Stimulated activated CD4-positive, alpha-beta T cell treated with anti-CD3 and anti-CD28 coated beads, Interleukin-4, amount 100 ng/mL, for 48 hours (primary cell): ENCODE data around the gene NCAM2.
A peak's percentile ranks its signal among the peaks of the same experiment; 100 is the strongest.

Source experiments
- DNase-seq, 2 donors: peaks; one replicate each; pipeline ENCODE4 v3.0.0-alpha.2; 2020; ENCODE audit warnings: low read depth in 2 of 2

The NCAM2 gene

DNA sequence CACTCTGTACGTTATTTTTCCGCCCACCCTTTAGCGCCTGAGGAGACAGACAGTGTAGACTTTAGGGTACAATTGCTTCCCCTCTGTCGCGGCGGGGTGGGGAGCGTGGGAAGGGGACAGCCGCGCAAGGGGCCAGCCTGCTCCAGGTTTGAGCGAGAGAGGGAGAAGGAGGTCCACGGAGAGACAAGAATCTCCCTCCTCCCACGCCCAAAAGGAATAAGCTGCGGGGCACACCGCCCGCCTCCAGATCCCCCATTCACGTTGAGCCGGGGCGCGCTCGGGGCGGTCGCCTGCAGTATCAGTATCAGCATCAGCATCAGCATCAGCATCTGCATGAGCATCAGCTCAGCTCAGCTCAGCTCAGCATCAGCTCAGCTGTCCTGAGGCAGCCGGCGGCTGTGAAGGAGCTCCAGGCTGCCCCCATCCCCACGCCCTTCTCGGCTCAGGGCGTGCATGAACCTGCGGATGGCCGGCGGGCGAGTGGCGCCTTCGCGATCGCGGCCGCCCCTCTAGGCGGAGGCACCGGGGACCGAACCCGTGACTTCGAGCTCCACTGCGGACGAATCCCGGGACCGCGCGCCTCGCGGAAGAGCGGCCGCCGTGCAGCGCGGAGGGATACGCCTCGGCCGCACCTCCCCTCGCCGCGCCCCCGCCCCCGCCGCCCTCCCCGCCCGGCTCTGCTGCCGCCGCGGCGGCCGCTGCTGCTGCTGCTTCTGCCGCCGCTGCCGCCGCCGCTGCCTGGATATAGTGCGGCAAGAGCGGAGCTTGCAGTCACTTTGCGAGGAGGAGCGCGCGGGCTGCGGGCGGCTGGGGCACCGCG is at the start of gene NCAM2:
TSS of gene NCAM2 (plus strand) at position 774 of the 820 bp plus-strand sequence.
- peak; percentile 43 to 53 for DNase-seq

- DNase-seq, result no peak
Measured at GRCh38 chr21:20949884-20950283, 48.3 kb upstream of the NCAM2 start.

DNA sequence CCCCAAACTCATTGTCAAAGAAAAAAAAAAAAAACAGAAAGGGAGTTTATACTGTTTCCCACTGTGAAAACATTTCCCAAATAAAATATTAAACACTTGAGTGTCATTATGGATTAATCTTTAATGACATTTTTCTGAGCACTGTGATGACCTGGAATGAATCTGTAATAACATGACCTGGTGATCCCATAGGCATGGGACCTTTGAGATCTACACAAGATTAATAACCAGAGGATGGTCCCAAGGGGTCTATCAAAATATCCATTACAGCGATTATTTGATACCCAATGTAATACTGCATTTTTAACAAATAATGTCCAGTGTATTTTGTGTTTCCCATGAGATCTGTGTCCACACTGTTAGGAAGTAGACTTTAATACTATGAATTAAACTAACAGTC is 32.4 kb upstream of the NCAM2 start:
- DNase-seq, result no peak

DNA sequence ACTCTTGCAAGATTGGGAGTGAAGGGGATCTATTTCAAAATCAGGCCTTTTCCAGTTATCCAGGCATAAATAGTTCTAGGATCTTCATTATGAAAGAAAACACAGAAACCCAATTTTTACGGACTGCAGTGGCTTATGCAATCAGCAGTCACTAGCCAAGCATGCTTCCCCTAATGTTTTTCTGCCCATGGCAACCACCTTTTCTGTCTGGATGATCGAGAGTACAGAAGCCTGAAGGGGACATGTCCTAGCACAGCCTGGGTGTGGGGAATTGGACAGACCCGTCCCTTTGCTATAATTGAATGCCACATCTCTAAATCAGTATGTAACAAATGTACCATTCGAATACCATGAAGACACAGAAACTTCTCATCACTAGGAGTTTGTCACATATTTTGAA is 29.8 kb upstream of the NCAM2 start:
- no peak for DNase-seq

DNA sequence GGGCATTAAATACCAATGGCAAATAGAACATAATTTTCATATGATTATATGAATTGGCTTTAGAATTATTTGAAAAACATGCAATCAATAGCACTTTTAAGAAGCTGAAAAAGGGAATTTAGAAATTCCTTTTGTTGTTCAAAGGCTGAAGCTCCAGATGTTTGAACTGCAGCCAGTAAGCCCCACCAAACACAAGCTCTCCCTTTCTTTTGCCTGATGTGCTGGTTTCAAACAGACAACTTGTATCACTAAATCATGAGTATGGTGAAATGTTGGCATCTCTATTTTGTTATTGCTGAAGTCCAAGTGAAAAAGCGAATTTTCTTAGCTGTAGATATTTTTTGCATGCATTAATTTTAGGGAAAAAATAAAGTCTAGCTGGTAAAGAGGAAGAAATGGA is 27.5 kb upstream of the NCAM2 start:
- no peak for DNase-seq

GRCh38 chr21:20971296-20971921 is 26.8 kb upstream of the NCAM2 start:
- peak; percentile 4 to 7 for DNase-seq

GRCh38 chr21:20994790-20995189 is 3.4 kb upstream of the NCAM2 start:
- DNase-seq, result no peak

DNA sequence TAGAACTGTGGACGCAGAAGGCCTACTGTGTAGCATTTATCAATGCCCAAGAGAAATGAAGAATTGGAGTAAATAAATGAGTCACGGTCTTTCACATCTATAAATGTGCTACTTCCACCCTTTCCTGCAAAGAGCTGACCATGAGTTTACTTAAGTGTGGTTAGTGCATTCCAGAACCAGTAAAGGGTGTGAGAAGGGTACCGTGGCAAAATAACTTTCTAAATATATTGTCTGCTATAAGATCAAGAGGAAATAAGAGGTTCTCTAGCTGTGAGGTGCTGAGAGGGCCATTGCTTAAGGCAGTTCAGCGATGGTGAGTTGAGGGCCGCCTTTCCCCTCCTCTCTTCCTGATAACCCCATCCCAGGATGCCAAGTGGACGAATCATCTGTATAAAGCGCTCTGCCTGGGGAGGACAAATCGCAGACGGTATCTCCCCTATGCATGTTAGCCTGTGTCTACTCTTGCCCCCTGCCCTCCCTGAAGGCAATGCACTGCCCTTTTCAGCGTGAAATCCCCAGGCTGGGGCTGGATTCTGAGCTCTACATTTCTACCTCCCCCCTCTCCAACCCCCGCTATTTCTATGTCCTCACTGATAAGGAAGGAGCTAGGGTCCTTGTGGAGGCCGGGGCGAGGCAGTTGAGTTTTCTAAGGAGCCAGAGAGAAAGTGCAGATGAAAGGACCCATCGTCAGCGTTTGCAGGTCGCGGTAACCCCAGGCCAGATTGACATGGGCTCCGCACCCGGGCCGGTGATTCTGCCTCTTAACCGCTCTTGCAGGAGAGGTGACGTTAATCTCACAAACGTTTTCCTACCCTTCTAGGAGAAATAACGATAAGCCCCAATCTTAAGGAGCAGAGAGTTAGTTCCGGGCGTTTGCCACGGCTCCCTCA is 1.5 kb upstream of the NCAM2 start:
- no peak for DNase-seq

DNA sequence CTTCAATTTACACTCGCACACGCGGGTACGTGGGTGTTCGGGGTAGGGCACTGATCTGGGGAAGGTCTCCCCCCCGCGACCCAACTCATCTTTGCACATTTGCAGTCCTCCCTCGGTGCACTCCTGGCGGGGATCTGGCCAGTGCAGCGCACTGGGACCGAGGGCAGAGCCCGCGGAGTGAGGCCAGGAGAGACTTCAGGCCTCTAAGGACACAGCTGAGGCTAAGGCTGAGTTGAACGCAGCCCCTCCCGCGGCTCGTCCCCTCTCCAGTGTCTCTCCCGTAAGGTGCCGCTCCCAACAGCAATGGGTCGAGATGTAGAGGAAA is 936 bp upstream of the NCAM2 start:
- DNase-seq, result no peak

DNA sequence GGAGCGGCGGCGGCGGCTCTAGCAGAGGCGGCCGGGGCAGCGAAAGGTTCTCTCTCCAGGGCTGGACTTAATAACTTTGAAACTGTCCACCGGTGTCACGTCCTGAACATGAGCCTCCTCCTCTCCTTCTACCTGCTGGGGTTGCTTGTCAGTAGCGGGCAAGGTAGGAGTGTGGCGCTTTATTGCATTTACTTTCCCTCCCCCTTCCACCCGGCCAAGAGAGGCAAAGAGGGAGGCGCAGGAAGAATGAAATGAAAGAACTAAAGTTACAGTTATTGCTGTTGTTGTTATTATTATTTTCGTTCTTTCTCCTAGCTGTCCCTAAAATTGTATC is 214 bp downstream of the NCAM2 start:
- no peak for DNase-seq

- no peak for DNase-seq
Measured at GRCh38 chr21:20998886-20999285, 677 bp downstream of the NCAM2 start.

GRCh38 chr21:20999659-21000058 is 1.4 kb downstream of the NCAM2 start:
- DNase-seq, result peak in 1 of 2 donors; percentile 26

DNA sequence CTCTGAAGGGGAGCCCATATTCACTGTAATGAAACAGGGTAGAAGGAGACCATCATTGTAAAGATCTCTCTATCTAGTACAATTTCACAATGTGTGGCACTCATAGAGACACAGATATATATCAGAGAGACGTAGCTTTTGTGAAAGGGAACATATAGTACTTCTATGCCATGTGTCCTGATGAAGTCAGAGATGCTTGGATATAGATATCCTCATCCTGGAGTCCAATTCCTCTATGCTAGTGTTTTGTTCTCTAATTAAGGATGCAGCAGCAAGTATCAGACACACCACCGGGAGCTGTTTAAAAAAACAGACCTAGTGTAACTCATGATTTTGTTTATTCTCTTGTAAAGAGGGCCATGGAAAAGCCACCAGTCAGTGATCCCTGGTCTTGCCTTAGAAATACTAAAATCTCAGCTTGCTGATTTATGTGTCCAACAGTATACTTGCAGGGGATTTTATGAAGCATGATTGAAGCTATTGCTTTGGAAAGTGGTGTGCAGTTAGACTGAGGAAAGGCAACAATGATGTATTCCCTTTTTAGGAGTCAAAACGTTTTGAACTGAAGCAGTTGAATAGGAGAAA is 2.5 kb downstream of the NCAM2 start:
- no peak for DNase-seq

GRCh38 chr21:21001591-21002100 is 3.4 kb downstream of the NCAM2 start:
- no peak for DNase-seq

- DNase-seq, result no peak
Measured at GRCh38 chr21:21002153-21002552, 3.9 kb downstream of the NCAM2 start.

DNA sequence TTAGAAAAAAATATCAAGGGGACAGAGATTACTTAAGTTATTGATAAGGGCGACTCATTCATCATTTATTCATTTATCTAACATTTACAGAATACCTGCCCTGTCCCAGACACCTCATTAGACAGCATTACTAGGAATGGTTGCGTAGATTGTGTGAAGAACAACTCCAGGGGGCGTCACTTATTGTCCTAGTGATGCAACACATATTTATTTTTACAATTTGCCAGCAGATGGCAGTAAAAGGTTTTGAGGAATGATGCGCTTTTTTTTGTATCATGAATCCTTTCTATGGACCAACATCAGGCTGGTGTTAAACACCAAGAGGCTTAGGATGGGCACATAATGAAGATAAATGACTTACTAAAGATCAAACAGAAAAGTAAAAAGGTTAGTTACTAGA is 5.5 kb downstream of the NCAM2 start:
- no peak for DNase-seq

DNA sequence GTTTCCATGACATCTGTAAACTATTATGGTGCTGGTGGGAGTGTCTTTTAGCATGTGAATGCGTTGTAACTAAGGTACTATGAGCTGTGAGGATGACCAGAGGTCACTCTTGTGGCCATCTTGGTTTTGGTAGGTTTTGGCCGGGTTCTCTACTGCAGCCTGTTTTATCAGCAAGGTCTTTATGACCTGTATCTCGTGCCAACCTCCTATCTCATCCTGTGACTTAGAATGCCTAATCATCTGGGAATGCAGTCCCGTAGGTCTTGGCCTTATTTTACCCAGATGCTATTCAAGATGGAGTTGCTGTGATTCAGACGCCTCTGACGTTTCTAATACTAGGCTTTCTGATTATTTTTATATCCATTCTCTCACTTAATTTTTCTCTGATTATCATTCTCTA is 9.4 kb downstream of the NCAM2 start:
- DNase-seq, result no peak

- DNase-seq, result no peak
Measured at GRCh38 chr21:21010228-21010627, 12.0 kb downstream of the NCAM2 start.

DNA sequence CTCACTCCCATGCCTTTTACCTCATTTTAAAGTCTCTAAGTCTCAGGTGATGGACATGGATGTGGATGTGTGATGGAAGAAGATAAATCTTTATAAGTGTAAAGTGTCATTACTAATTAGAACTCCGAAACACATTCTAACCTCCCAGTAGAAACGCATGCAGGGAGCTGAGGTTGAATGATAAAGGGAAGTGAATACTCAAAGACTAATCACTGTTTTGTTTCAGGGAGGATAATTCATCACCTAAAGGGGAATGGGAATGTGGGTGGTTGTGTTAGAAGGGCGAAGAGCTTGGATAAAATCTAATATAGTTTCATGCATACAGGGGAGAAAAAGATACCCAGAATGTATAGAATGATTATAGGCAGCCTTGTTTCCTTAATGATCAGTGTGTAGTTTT is 12.5 kb downstream of the NCAM2 start:
- DNase-seq, result no peak

GRCh38 chr21:21018821-21019220 is 20.6 kb downstream of the NCAM2 start:
- DNase-seq, result no peak

GRCh38 chr21:21019681-21020080 is 21.5 kb downstream of the NCAM2 start:
- no peak for DNase-seq

DNA sequence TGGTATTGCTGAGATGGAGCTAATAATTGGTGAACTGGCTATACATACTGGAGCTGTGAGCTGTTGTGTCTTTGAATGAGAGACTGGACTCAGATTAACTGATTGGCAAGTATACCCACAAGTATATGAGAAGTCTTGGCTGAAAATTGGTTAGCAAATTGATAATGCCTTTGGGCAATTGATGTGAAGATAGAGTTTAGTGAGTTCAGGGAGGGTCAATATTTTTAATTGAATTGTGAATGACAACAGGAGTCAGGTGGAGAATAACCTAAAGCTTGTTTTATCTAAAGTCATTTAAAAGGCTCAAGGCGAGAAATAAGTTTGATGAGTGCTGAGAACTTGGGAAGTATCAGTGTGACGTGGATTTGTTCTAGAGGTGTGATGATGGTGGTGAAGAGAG is 27.5 kb downstream of the NCAM2 start:
- no peak for DNase-seq
